PC-3 (cell line): ENCODE data around the gene SFSWAP. TPM values are rescaled to one million over a fixed set of nuclear protein-coding genes. Genes with fewer than 3 reads are reported as not detected.

Experiments used
- ATAC-seq: fragments of 200-7000 bp; cut with Tn5 transposase; 2 replicates; pipeline ENCODE4 v1.9.1; 2020; ENCODE audit warnings: mild to moderate bottlenecking, moderate library complexity
- BruUV-seq: library from RNA; stranded (reverse); fragments of 400-500 nt; replicated peaks from 2 replicates; lab custom pipeline; 2021; lab: Mats Ljungman, UMichigan
- CTCF ChIA-PET: fragments of 300-600 bp; sonication (Branson Sonifier 250); formaldehyde crosslinking; loops from one replicate; lab custom pipeline; 2022; ENCODE audit warnings: antibody characterized with exemption; lab: Charles Lee
- POLR2A ChIA-PET: fragments of 300-600 bp; sonication (Branson Sonifier 250); formaldehyde crosslinking; loops from one replicate; lab custom pipeline; 2022; ENCODE audit warnings: antibody characterized with exemption; ENCODE audit not compliant: unreplicated experiment; lab: Charles Lee
- DNase-seq: peaks from one replicate; pipeline ENCODE4 v3.0.0-alpha.2; 2015
- H2AFZ ChIP-seq: fragments of 300-600 bp; sonication (generic); 2 replicates; pipeline ENCODE4 v1.6.0; 2016; ENCODE audit warnings: antibody characterized with exemption, low read length
- H3F3A ChIP-seq: fragments of 300-600 bp; sonication (generic); one replicate; pipeline ENCODE4 v1.6.0; 2017; ENCODE audit warnings: antibody characterized with exemption, low read length, control low read depth, mild to moderate bottlenecking; ENCODE audit not compliant: unreplicated experiment
- H3K27ac ChIP-seq: fragments of 300-600 bp; sonication (generic); 2 replicates; pipeline ENCODE4 v1.5.1; 2016; ENCODE audit warnings: mild to moderate bottlenecking, low read length
- H3K27me3 ChIP-seq: fragments of 300-600 bp; sonication (generic); 2 replicates; pipeline ENCODE4 v1.6.1; 2016; ENCODE audit warnings: low read length, mixed read lengths
- H3K36me3 ChIP-seq: fragments of 300-600 bp; sonication (generic); 2 replicates; pipeline ENCODE4 v1.6.1; 2016; ENCODE audit warnings: low read depth, mixed run types, low read length, mixed read lengths
- H3K4me1 ChIP-seq: fragments of 300-600 bp; sonication (generic); 2 replicates; pipeline ENCODE4 v1.5.1; 2016; ENCODE audit warnings: low read length; ENCODE audit not compliant: insufficient read depth
- H3K4me2 ChIP-seq: fragments of 300-600 bp; sonication (generic); 2 replicates; pipeline ENCODE4 v1.6.0; 2016; ENCODE audit warnings: low read length
- H3K4me3 ChIP-seq: fragments of 300-600 bp; sonication (generic); 2 replicates; pipeline ENCODE4 v1.5.1; 2016; ENCODE audit warnings: mild to moderate bottlenecking, low read length, mixed read lengths
- H3K79me2 ChIP-seq: fragments of 300-600 bp; sonication (generic); 2 replicates; pipeline ENCODE4 v1.6.1; 2017; ENCODE audit warnings: low read length, mixed read lengths
- H3K9ac ChIP-seq: fragments of 300-600 bp; sonication (generic); 2 replicates; pipeline ENCODE4 v1.6.0; 2016; ENCODE audit warnings: mild to moderate bottlenecking, low read length
- H3K9me2 ChIP-seq: fragments of 300-600 bp; sonication (generic); replicated peaks from 2 replicates; pipeline ENCODE4 v1.6.1; 2016; ENCODE audit warnings: mixed run types, low read length, mixed read lengths
- H3K9me3 ChIP-seq: fragments of 300-600 bp; sonication (generic); 2 replicates; pipeline ENCODE4 v1.6.1; 2016; ENCODE audit warnings: low read length, mixed read lengths
- H4K20me1 ChIP-seq: fragments of 300-600 bp; sonication (generic); 2 replicates; pipeline ENCODE4 v1.6.1; 2016; ENCODE audit warnings: low read length, mixed read lengths
- CTCF ChIP-seq: fragments of 300-600 bp; sonication (generic); conservative IDR thresholded peaks from 2 replicates; pipeline ENCODE4 v1.5.1; 2017; ENCODE audit warnings: antibody characterized with exemption, low read depth, mild to moderate bottlenecking, low read length
- EZH2 ChIP-seq: fragments of 300-600 bp; sonication (generic); IDR thresholded peaks from one replicate; pipeline ENCODE4 v1.6.1; 2017; ENCODE audit warnings: antibody characterized with exemption, mild to moderate bottlenecking, low read length; ENCODE audit not compliant: unreplicated experiment
- EZH2phosphoT487 ChIP-seq: fragments of 300-600 bp; sonication (generic); IDR thresholded peaks from 2 replicates; pipeline ENCODE4 v1.6.1; 2018; ENCODE audit warnings: mild to moderate bottlenecking, antibody characterized with exemption, low read length, borderline replicate concordance
- intact Hi-C: fragments of 100-400 bp; cut with micrococcal nuclease; formaldehyde crosslinking; loops from 2 replicates; pipeline ENCODE4 v1.9.0; 2023
- total RNA-seq: library from RNA; depleted of rRNA; stranded (reverse); fragments of >200 nt; gene quantifications from 2 replicates; pipeline ENCODE4 v1.2.3, GENCODE V29; 2014

Gene SFSWAP
- total RNA-seq, 1 experiment from 2014 or later: 57.5 TPM

- intact Hi-C loops: no loop called here
- Histone ChIP-seq H3F3A (no peaks in the 10 kb centered on the region), H3K36me3 (peaks cover 87% of the 10 kb centered on the region), H4K20me1 (no peaks in the 10 kb centered on the region), H2AFZ (no peak overlapping the region), H3K4me1 (no peaks in the 10 kb centered on the region), H3K27me3 (no peaks in the 10 kb centered on the region), H3K9me2 (no peaks in the 10 kb centered on the region), H3K4me2 (no peak overlapping the region), H3K27ac (no peak overlapping the region), H3K9me3 (no peaks in the 10 kb centered on the region), H3K4me3 (no peak overlapping the region), H3K9ac (no peak overlapping the region), H3K79me2 (peaks cover 38% of the 10 kb centered on the region)
- CTCF ChIA-PET: no interaction called here
- ATAC-seq: no peak; the same call in 1 of the 2 replicates
- BruUV-seq: no TSS peak
- DNase-seq: no peak
- TF ChIP-seq EZH2 (no peak), CTCF (no peak), EZH2phosphoT487 (no peak)
- POLR2A ChIA-PET: interaction anchor here (0.7 kb wide), 1 partner anchor 396 kb away, joined by 3 read pairs; no protein-coding TSS in a partner anchor
These were observed 10.0 kb downstream of the SFSWAP start for GRCh38 chr12:131720921-131721320.

- DNase-seq (no peak), ATAC-seq (peak; percentile 52; the same call in 1 of the 2 replicates)
- no peak overlapping the region for H3K4me3 ChIP-seq
- TF ChIP-seq EZH2phosphoT487 (no peak), CTCF (no peak), EZH2 (no peak)
- H4K20me1 ChIP-seq: no peaks in the 10 kb centered on the region
- CTCF ChIA-PET: no interaction called here
- H3K9me3 ChIP-seq: no peaks in the 10 kb centered on the region
- H3K27ac ChIP-seq: no peak overlapping the region
- no peaks in the 10 kb centered on the region for H3K4me1 ChIP-seq
- H3K4me2 ChIP-seq: no peak overlapping the region
- no TSS peak for BruUV-seq
- POLR2A ChIA-PET: no interaction called here
- no peak overlapping the region for H3K9ac ChIP-seq
- H3K36me3 ChIP-seq: peaks cover 82% of the 10 kb centered on the region
- H3K9me2 ChIP-seq: no peaks in the 10 kb centered on the region
- no peaks in the 10 kb centered on the region for H3F3A ChIP-seq
- intact Hi-C loops: no loop called here
- H3K79me2 ChIP-seq: peaks cover 38% of the 10 kb centered on the region
- no peaks in the 10 kb centered on the region for H3K27me3 ChIP-seq
- no peak overlapping the region for H2AFZ ChIP-seq
These were observed 10.7 kb downstream of the SFSWAP start for GRCh38 chr12:131721548-131721947.

- Histone ChIP-seq H3K27me3 (no peaks in the 10 kb centered on the region), H3K4me1 (no peaks in the 10 kb centered on the region), H3K79me2 (peaks cover 34% of the 10 kb centered on the region), H3F3A (no peaks in the 10 kb centered on the region), H3K9me2 (no peaks in the 10 kb centered on the region), H3K27ac (no peak overlapping the region), H3K4me2 (no peak overlapping the region), H3K9me3 (no peaks in the 10 kb centered on the region), H2AFZ (no peak overlapping the region), H3K36me3 (peaks cover 84% of the 10 kb centered on the region), H3K9ac (no peak overlapping the region), H4K20me1 (no peaks in the 10 kb centered on the region), H3K4me3 (no peak overlapping the region)
- CTCF ChIA-PET: no interaction called here
- intact Hi-C loops: no loop called here
- TF ChIP-seq EZH2phosphoT487 (no peak), EZH2 (no peak), CTCF (no peak)
- ATAC-seq (no peak), DNase-seq (no peak)
- BruUV-seq: no TSS peak
- POLR2A ChIA-PET: interaction anchor here (0.6 kb wide), 1 partner anchor 51 kb away, joined by 8 read pairs; no protein-coding TSS in a partner anchor
These were observed 12.6 kb downstream of the SFSWAP start for GRCh38 chr12:131723532-131723931.
